Myocyte (in vitro differentiated cells): ENCODE data around the gene ELN. TPM values are rescaled to one million over a fixed set of nuclear protein-coding genes. Genes with fewer than 3 reads are reported as not detected.

Experiments
- DNase-seq: peaks from one replicate; pipeline ENCODE4 v3.0.0-alpha.2; 2012; ENCODE audit warnings: low read depth
- total RNA-seq: library from RNA; depleted of rRNA; stranded (reverse); fragments of >200 nt; gene quantifications from 2 replicates; pipeline ENCODE4 v1.2.3, GENCODE V29; 2014

The ELN gene
- total RNA-seq, 1 donor from 2014 or later = 12.1 TPM

DNA sequence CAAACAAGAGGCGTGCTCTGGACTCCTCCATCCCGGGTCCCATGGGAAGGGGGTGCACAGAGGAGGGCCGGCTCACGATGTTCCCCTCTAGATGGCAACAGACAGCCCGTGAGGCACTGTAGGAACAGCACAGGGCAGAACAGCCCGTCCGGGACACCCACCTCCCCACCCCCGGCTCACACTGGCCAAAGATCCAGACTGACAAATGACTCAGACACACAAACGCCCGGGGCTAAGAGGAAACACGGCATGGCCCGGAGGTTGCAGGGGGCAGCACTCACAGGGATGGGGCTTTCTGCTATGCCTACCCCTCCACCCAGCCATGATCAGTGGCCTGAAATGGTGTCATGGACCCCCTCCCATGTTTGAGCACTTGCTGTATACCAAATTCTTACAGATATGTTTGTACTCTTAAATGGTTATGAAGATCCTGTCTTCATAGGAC lies 4.9 kb upstream of the ELN start:
- peak; percentile 67 for DNase-seq

DNA sequence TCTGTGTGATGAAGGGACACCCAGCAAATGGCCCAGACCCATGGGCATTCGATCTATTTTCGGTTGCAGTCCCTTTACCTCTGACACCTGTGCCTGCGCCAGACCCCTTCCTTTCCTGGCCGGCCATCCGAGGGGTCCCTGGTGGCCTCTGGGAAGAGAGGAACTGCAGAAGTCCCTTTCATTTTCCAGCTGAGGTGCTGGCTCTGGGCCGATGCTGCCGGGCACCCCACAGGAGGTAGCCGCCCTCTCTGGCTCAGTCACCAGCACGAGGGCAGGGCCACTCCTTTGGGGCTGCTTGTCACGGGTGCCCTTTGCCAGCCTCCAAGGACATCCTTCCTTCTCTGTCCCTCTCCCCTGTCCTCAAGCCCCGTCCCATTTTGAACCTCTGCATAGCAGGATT lies 4.2 kb upstream of the ELN start:
- no peak for DNase-seq

DNA sequence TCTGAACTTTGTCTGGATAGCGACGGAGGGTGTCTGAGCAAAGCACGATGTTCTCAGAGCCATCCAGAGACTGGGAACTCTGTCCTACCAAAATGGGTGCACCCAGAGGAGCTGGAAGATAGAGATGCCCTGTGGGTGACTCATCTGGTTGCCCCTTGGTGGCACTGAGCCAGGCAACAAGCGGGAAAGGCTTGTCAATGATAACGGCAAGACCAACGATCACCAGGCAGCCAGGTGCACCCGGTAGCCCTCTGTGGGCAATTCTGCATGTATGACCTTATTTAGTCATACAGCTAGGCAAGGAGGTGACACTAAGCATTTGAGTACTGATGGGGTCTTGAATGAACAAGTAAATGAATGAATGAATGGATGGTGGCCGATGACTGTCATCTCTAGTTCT lies 2.8 kb upstream of the ELN start:
- DNase-seq = no peak

GRCh38 chr7:74025730-74026129 lies 2.2 kb upstream of the ELN start:
- no peak for DNase-seq

- DNase-seq = no peak
Measured at GRCh38 chr7:74026406-74026902, 1.5 kb upstream of the ELN start.

DNA sequence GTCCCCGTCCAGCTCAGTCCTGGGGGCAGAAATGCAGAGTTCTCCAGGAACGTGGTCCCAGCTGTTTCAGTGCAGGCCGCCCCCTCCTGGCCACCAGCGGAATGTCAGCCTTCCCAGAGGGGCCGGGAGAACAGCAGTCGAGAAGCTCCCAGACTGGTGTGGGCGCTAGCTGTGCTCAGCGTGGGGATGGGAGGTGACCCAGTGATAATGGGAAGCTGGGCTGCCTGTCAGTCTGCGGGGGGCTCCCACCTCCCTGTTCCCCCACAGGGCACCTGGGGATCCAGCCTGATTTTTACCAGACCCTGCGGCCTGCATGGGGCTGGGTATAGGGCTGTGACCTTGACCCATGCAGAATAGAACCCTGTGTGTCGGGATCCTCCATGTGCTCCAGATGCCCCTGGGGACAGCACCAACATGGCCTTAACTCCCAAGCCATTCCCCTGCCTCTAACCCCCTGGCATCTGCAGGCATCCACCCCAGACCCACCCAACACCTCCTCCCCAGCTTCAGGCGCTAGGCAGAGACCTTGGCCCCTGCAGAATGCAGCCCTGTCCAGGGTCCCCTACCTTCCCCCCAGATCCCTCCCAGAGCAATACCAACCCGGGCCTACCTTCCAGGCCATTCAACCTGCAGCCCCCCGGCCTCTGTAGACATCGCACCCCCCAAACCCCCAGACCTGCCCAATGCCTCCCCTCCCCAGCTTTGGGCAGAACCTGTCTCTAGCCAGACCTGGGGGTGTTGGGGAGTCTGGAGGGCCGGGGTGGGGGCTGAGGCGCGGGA lies 880 bp upstream of the ELN start:
- DNase-seq = peak; percentile 80

DNA sequence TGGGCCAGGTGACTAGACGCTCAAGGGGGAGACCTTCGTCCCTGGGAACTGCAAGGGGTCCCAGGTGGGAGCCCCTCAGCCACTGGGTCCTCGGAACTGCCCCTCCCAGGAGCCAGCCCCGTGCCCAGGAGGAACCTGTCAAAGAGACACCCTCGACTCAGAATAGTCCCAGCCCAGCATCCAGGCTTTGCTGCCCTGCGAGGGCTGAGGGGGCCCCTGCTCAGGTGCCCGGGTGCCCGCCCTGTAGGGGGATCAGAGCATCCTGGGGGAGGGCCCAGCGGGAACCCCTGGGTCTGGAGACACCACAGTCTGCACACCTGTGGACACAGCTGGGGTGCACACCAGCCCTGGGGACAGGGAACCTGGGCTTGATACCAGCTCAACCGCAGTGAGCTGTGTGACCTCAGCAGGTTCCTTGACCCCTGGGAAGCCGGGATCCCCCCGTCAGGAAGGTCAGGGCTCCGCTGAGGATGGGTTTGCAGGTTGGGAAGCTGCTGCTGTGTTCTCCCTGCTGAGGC lies 407 bp downstream of the ELN start:
- DNase-seq = no peak

DNA sequence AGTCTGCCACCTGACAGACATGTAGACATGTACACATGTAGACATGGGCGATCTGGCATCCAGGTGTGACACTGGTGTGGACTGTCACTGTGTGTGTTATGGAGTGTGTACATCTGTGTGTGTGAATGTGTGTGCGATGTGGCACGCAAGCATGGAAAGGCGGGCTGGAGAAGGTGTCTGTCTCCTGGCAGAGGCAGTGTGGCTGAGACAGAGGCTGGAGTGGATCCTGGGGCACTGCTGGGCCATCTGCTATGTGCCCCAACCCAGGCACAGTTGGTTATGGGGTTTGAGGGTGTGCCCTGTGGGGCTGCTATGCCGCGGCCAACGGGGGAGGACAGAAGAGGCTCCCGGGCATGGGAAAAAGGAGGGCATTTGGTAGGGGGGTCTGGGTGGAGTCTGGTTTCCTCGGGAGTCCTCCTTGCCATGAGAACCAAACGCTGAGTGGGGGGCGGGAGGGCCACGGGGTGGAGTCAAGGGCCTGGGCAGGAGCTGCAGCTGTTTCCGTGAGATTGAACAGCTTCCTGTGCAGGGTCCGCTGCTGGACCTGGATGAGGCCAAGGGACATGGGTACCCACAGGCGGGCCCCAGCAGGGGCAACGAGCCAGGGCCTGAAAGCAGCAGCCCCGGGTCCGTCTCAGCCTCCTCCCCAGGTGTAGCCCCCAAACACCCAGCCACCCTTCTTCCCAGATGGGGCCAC lies 1.3 kb downstream of the ELN start:
- no peak for DNase-seq

DNA sequence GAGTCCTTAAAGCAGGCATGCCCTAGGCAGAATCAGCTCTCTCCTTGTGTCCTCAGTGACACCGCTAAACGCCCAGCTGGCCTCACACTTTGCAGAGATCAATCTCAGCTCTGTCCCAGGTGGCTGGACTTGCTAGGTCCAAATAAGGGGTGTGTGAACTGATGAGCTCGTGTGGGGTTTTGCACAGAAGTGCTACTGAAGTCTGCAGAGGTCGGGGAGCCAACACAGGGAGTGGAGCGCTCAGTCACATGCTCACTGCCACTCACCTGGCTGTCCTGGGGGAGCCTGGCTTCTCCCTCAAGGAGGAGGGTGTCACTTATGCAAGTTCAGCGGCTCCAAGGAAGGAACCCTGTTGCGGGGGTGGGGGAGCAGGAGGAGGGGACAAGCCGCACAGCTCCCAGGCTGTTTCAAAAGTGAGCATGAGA lies 2.0 kb downstream of the ELN start:
- peak; percentile 67 for DNase-seq

DNA sequence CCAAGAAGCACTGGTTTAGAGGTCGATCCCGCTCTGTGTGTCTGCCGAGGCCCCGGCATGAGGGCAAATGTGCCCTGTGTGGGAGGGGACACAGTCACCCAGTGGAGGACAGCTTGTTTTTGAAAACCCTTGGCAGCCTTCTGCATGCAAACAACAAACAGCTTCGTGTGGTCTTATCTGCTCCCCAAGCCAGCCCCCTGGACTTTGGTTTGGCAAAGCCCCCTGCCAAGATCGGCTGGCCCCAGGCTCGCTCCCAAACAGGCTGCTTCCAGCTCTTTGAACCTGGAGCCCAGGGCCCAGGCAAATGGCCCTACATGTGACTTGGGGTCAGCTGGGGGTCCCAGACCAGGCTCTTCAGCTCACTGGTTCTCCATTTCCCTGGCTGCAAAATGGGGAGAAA lies 2.9 kb downstream of the ELN start:
- DNase-seq = no peak

GRCh38 chr7:74031403-74032190 lies 3.6 kb downstream of the ELN start:
- no peak for DNase-seq

GRCh38 chr7:74032191-74032490 lies 4.2 kb downstream of the ELN start:
- peak; percentile 96 for DNase-seq

DNA sequence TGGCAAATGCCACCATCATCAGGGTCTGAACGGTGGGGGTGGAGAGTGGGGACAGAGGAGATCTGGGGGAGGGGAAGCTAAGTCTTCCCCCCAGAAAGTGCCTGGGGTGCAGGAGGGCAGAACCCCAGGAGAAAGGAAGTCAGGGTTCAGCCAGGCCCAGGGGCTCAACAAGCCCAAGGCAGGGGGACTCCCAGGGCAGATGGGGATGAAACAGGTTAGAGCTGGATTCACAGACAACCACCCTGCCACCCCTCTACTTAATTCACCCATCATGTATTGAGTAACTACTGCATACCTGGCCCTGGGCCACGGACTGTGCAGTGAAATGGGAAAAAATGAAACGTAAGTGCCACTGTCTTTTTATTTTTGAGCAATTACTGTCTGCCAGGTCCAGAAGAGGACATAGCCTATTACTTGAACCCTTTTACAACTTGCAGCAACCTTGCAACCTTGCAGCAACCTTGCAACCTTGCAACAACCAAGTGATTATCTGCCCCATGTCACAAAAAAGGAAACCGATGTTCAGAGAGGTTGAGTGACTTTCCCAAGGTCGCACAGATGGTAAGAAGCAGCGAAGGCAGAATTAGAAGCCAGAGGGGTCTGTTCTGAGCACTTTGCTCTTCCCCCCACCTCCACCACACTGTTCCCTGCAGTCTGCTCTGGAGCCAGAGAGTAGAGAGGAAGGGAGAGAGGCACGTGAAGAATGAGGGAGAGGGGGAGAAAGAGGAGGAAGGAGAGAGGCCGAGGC lies 4.8 kb downstream of the ELN start:
- no peak for DNase-seq

DNA sequence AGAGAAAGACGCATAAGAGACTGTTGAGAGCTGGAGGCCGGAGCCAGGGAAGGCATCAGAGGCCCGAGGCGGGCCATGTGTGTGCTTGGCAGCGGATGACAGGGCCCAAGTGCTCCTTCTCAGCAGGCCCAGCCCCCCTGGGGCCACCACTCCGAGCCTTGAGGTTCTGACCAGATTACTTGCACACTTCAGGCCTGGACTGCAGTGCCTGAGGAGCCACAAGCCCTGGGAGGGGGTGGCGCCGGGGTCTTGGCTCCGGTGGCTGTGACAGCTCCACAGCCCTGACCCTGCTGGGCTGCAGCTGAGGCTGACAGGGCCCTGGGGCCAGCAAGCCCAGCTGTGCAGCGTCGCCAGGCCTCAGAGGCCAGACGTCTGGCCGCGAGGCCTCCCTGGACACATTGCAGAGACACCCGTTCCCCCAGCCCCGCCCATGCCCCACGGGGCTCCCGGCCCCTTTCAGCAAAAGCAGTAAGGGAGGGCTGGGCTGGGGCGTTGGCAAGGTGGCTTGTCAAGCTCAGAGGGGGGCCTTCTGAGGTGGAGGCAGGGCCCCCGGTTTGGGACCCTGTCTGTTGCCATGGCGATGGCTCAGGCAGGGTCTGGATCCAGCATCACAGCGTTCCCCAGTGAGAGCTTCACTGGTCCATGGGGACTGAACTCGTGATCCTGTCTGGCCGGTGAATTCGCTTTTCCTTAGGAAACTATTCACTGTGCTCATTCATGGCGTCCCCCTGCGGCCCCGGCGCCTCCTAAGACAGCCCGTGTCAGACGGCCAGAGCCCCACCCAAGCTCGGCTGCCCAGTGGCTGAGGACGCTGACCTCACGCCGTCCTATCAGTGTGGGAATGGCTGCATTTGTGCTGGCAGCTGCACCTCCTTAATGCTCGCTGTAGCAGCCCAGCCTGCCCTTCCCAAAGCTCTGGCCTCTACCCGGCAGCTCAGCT lies 5.7 kb downstream of the ELN start:
- DNase-seq = peak; percentile 79

DNA sequence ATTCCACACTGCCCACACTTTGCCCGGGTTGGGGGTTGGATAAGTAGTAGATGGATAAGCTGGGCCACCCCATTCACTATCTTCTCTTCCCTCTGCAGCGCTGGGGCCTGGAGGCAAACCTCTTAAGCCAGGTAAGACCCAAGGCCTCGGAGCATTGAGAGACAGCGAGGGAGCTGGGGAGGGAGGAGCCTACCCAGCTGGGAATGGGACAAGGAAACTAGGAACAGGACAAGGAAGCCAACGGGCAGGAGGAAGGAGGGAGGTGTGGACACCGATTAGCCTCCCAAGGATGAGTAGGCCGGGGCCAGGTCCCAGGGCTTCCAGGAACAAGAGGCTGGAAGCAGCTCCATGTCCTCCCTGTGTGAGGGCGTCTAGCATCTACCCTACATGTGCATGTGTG lies 9.6 kb downstream of the ELN start:
- DNase-seq = no peak

GRCh38 chr7:74038194-74038961 lies 10.4 kb downstream of the ELN start:
- no peak for DNase-seq

DNA sequence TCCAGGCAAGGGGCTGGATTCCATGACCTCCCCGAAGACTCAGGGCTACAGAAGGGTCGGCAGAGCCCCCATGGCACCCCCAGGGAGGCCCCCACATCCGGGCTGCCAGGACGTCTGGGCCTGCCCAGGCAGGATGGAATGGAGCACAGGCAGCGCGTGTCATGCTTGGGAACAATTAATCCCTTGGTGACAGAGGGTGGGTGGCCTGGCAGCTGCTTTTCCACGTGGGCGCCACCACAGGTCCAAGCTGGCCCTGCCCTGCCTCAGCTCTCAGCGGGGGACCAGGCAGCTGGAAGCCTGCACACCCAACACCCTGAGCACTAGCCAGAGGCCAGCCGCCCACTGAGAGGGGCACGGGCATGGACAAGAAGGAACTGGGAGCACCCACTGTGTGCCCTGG lies 11.4 kb downstream of the ELN start:
- peak; percentile 92 for DNase-seq

GRCh38 chr7:74040101-74040790 lies 12.3 kb downstream of the ELN start:
- no peak for DNase-seq
